GM12878 (cell line): ENCODE measurements around the gene RCE1.

Experiments
- EZH2 ChIP-seq: IDR thresholded peaks from 2 replicates; pipeline ENCODE4 v1.6.1; 2012; ENCODE audit warnings: low read depth, mild to moderate bottlenecking, control low read depth, inconsistent platforms, low read length, borderline replicate concordance; ENCODE audit not compliant: control insufficient read depth
- HDAC6 ChIP-seq: fragments of 200-600 bp; sonication (generic); IDR thresholded peaks from one replicate; pipeline ENCODE4 v1.8.0; 2017; ENCODE audit warnings: antibody characterized with exemption; ENCODE audit not compliant: unreplicated experiment
- RAD51 ChIP-seq: fragments of 450-650 bp; IDR thresholded peaks from 2 replicates; pipeline ENCODE4 v1.6.1; 2016; ENCODE audit warnings: moderate library complexity, mild to moderate bottlenecking, inconsistent platforms
- TAF1 ChIP-seq: IDR thresholded peaks from 2 replicates; pipeline ENCODE4 v1.6.1; 2011; ENCODE audit warnings: mild to moderate bottlenecking, low read depth, low read length, borderline replicate concordance
- TCF7 ChIP-seq: IDR thresholded peaks from 2 replicates; pipeline ENCODE4 v1.6.1; 2014; ENCODE audit warnings: antibody characterized with exemption, borderline replicate concordance
- TF ChIP-seq, protein P1 (sequence below), 3 experiments: IDR thresholded peaks in 2 of 3; conservative IDR thresholded peaks in 1 of 3; 2 replicates each; pipeline ENCODE4 v1.5.1; 2011; ENCODE audit warnings: low read depth in 3 of 3, low read length in 3 of 3, mild to moderate bottlenecking in 3 of 3, control low read depth in 2 of 3, moderate library complexity in 2 of 3, inconsistent platforms in 1 of 3, mixed read lengths in 1 of 3; ENCODE audit not compliant: control insufficient read depth in 2 of 3, insufficient read depth in 1 of 3; ENCODE audit errors: extremely low read depth in 1 of 3

DNA sequence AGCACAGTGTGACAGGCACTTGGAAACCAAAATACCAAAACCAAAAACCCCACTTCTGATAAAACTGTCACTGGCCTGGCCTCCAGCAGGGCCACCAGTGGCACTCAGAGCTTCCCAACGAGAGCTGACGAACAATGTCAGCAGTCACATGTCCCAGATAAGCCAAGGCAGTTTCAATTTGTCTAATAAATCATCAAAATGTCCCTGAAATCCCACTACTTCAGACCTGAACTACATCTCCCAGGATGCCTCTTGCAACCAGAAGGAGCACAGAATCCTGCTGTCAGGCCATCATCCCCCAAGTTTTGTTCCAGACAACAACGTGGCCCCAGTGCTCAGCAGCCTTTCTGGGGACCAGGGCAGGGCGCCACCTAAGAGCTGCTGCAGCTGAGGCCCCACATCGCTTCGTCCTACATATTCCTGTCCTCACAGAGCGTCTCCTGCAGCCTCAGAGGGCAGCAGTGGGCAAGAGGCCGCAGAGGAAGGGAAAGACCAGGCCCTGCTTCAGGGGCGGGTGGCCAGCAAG, 38.7 kb downstream of the RCE1 start:
- TF ChIP-seq, protein P1, sequence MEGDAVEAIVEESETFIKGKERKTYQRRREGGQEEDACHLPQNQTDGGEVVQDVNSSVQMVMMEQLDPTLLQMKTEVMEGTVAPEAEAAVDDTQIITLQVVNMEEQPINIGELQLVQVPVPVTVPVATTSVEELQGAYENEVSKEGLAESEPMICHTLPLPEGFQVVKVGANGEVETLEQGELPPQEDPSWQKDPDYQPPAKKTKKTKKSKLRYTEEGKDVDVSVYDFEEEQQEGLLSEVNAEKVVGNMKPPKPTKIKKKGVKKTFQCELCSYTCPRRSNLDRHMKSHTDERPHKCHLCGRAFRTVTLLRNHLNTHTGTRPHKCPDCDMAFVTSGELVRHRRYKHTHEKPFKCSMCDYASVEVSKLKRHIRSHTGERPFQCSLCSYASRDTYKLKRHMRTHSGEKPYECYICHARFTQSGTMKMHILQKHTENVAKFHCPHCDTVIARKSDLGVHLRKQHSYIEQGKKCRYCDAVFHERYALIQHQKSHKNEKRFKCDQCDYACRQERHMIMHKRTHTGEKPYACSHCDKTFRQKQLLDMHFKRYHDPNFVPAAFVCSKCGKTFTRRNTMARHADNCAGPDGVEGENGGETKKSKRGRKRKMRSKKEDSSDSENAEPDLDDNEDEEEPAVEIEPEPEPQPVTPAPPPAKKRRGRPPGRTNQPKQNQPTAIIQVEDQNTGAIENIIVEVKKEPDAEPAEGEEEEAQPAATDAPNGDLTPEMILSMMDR (IDR thresholded peaks at IDR 0.05 in 2 of 3, conservative IDR thresholded peaks at IDR 0.05 in 1 of 3; ENCODE audit: control insufficient read depth in 2 of 3, extremely low read depth in 1 of 3, insufficient read depth in 1 of 3, low read depth in 3 of 3, low read length in 3 of 3): no peak
- TF ChIP-seq EZH2: no peak
- no peak for TF ChIP-seq TAF1
- no peak for TF ChIP-seq TCF7
- TF ChIP-seq HDAC6: no peak
- TF ChIP-seq RAD51: no peak
